Thymus (tissue), 11 donors: Measurements from ENCODE around the gene POP5. TPM values are rescaled to one million over a fixed set of nuclear protein-coding genes. Genes with fewer than 3 reads are reported as not detected.

ENCODE experiments used
- DNase-seq, 9 donors: peaks; one replicate each; pipeline ENCODE4 v3.0.0-alpha.2; 2013; ENCODE audit warnings: low spot score in 9 of 9, low read depth in 6 of 9, missing footprints in 1 of 9
- H3K27ac ChIP-seq, 2 donors: one replicate each; pipeline ENCODE4 v1.5.1; 2013; ENCODE audit warnings: control low read depth in 1 of 2, low read depth in 1 of 2, low read length in 1 of 2, mild to moderate bottlenecking in 1 of 2, moderate library complexity in 1 of 2
- H3K27me3 ChIP-seq, 2 donors: one replicate each; pipeline ENCODE4 v1.5.1; 2013; ENCODE audit warnings: low read length in 1 of 2; ENCODE audit not compliant: control insufficient read depth in 2 of 2, insufficient read depth in 1 of 2
- H3K36me3 ChIP-seq, 2 donors: one replicate each; pipeline ENCODE4 v1.5.1; 2013; ENCODE audit warnings: low read length in 1 of 2, mild to moderate bottlenecking in 1 of 2, moderate library complexity in 1 of 2; ENCODE audit not compliant: control insufficient read depth in 2 of 2, insufficient read depth in 2 of 2
- H3K4me1 ChIP-seq, 2 donors: one replicate each; pipeline ENCODE4 v1.5.1; 2013; ENCODE audit warnings: low read length in 2 of 2; ENCODE audit not compliant: control insufficient read depth in 2 of 2, insufficient read depth in 2 of 2
- H3K4me3 ChIP-seq, 2 donors: one replicate each; pipeline ENCODE4 v1.5.1; 2013; ENCODE audit warnings: low read length in 2 of 2, control low read depth in 1 of 2, mild to moderate bottlenecking in 1 of 2
- H3K9me3 ChIP-seq, 2 donors: one replicate each; pipeline ENCODE4 v1.5.1; 2013; ENCODE audit warnings: low read length in 1 of 2, mild to moderate bottlenecking in 1 of 2; ENCODE audit not compliant: control insufficient read depth in 2 of 2, insufficient read depth in 1 of 2
- WGBS: extraction: QIAGEN DNeasy Blood & Tissue Kit; methylation state at CpG from one replicate; pipeline ENCODE4 v1.1.7; 2013; 5-methylcytosine and 5-hydroxymethylcytosine counted together
- polyA plus RNA-seq: library from polyadenylated mRNA; stranded (reverse); fragments of 200-250 nt; gene quantifications from one replicate; pipeline ENCODE4 v1.2.3, GENCODE V29; 2013
- total RNA-seq: library from RNA; stranded (reverse); fragments of 120-200 nt; gene quantifications from one replicate; pipeline ENCODE4 v1.2.4, GENCODE V29; 2013
- donor health status: healthy.

Gene POP5
- total and polyA plus RNA-seq, 2 donors, result 55.4 to 95.1 TPM

GRCh38 chr12:120554678-120555077, 26.5 kb downstream of the POP5 start:
- no peak for DNase-seq
- Histone ChIP-seq H3K9me3 (no peaks in the 10 kb centered on the region), H3K36me3 (peaks cover 68 to 70% of the 10 kb centered on the region in 2 donors), H3K4me1 (no peaks in the 10 kb centered on the region), H3K27me3 (no peaks in the 10 kb centered on the region), H3K27ac (no peak overlapping the region), H3K4me3 (no peak overlapping the region)
- 100% methylated on average over 1 of the region's 1 CpG for WGBS

DNA sequence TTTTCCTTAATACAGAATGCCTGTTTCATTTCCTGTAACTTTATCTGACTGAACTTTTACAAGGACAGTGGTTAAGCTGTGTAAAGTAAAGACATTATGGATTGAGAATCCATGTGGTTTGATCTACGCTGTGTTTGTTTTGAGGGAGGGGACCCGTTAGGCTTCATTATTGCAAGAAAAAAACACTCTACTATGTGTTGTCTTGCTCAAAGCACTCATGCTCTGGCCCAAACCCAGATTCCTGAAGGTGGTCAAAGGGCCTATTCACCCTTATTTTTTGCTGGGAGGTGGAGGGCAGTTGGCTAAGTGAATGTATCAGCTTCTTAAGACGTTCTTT, 35.2 kb downstream of the POP5 start:
- H3K9me3 ChIP-seq, result no peaks in the 10 kb centered on the region
- DNase-seq, result no peak
- no peaks in the 10 kb centered on the region for H3K4me1 ChIP-seq
- peaks cover 57 to 81% of the 10 kb centered on the region in 2 donors for H3K36me3 ChIP-seq
- H3K27me3 ChIP-seq, result no peaks in the 10 kb centered on the region
- H3K4me3 ChIP-seq, result no peak overlapping the region
- no peak overlapping the region for H3K27ac ChIP-seq
- 95% methylated on average over 3 of the region's 3 CpGs for WGBS

- WGBS, result 97% methylated on average over 3 of the region's 3 CpGs
- no peak overlapping the region for H3K4me3 ChIP-seq
- no peak for DNase-seq
- no peaks in the 10 kb centered on the region for H3K9me3 ChIP-seq
- H3K27me3 ChIP-seq, result no peaks in the 10 kb centered on the region
- no peak overlapping the region for H3K27ac ChIP-seq
- H3K4me1 ChIP-seq, result no peaks in the 10 kb centered on the region
- peaks cover 45 to 76% of the 10 kb centered on the region in 2 donors for H3K36me3 ChIP-seq
Measured at GRCh38 chr12:120544691-120545090, 36.5 kb downstream of the POP5 start.

DNA sequence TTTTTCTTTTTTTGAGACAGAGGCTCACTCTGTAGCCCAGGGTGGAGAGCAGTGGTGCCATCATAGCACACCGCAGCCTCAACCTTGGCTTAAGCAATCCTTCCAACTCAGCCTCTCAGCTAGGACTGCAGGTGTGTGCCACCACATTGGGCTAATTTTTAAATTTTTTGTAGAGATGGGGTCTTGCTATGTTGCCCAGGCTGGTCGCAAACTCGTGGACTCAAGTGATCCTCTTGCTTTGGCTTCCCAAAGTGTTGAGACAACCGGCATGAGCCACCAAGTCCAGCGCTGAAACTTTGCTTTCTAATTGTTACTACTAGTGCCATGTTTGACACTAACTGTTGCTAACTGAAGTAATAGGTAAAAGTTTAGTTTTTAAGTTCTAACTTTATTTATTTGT, 39.0 kb downstream of the POP5 start:
- WGBS, result 98% methylated on average over 5 of the region's 5 CpGs
- H3K36me3 ChIP-seq, result peaks cover 31 to 72% of the 10 kb centered on the region in 2 donors
- H3K9me3 ChIP-seq, result no peaks in the 10 kb centered on the region
- peaks cover 15% of the 10 kb centered on the region in 2 donors for H3K4me1 ChIP-seq
- H3K27me3 ChIP-seq, result no peaks in the 10 kb centered on the region
- H3K4me3 ChIP-seq, result no peak overlapping the region
- H3K27ac ChIP-seq, result no peak overlapping the region
- no peak for DNase-seq

DNA sequence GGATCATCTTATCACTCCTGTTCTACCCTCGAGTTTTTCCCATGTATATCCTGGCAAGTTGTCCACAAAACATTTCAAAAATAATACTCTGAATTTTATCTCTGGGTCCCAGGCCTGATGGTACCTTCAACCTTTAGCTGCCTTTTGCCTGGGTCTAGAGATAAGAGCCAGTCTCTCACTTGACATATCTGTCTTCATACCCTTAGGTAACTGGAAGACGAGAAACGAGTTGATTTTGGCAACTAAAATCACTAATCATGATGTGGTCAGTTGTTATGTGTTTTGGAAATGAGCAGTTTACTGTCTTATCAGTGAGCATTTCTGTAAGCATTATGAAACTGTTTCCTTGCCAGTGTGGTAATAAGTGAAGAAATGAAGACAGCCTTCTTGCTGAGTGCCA, 40.8 kb downstream of the POP5 start:
- WGBS, result 59% methylated on average over 3 of the region's 3 CpGs
- peaks cover 26 to 29% of the 10 kb centered on the region in 2 donors for H3K4me1 ChIP-seq
- H3K36me3 ChIP-seq, result peaks cover 22 to 65% of the 10 kb centered on the region in 2 donors
- no peak overlapping the region for H3K4me3 ChIP-seq
- H3K9me3 ChIP-seq, result no peaks in the 10 kb centered on the region
- DNase-seq, result no peak
- no peak overlapping the region for H3K27ac ChIP-seq
- H3K27me3 ChIP-seq, result no peaks in the 10 kb centered on the region

DNA sequence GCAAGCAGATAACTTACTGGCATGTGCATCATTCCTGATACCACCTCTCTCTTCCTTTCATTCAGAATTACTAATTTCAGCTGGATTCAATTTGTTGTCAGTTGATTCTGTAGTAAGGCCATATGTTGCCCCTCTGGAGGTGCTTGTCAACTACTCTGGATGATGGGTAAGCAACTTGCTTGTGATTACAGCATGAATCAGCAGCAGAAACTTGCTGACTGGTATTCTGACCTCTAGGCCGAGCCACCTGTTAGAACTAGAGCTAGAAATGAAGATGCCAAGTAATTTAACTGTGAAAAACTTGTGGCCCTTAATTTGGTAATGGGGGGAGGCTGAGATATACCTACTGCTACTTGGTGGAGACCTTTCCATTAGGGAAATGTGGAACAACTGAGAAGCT, 41.9 kb downstream of the POP5 start:
- H3K4me1 ChIP-seq, result peaks cover 26 to 33% of the 10 kb centered on the region in 2 donors

GRCh38 chr12:120538281-120539156, 42.7 kb downstream of the POP5 start:
- peaks cover 26 to 35% of the 10 kb centered on the region in 2 donors for H3K4me1 ChIP-seq
- peak overlapping the region in 1 of 2 donors; percentile 30 for H3K27ac ChIP-seq
- H3K36me3 ChIP-seq, result peaks cover 17 to 58% of the 10 kb centered on the region in 2 donors
- H3K9me3 ChIP-seq, result no peaks in the 10 kb centered on the region
- WGBS, result 48% methylated on average over 6 of the region's 6 CpGs
- H3K4me3 ChIP-seq, result peak overlapping the region in 1 of 2 donors; percentile 17
- DNase-seq, result no peak
- no peaks in the 10 kb centered on the region for H3K27me3 ChIP-seq

More for the DNA sequence above, 41.9 kb downstream of the POP5 start:
- 84% methylated on average over 1 of the region's 1 CpG for WGBS
- Histone ChIP-seq H3K27ac (no peak overlapping the region), H3K36me3 (peaks cover 20 to 62% of the 10 kb centered on the region in 2 donors), H3K9me3 (no peaks in the 10 kb centered on the region), H3K4me3 (no peak overlapping the region), H3K27me3 (no peaks in the 10 kb centered on the region)
- DNase-seq, result no peak

GRCh38 chr12:120537856-120538220, 43.4 kb downstream of the POP5 start:
- DNase-seq, result no peak
- peaks cover 17 to 51% of the 10 kb centered on the region in 2 donors for H3K36me3 ChIP-seq
- no peaks in the 10 kb centered on the region for H3K9me3 ChIP-seq
- H3K4me1 ChIP-seq, result peaks cover 26 to 41% of the 10 kb centered on the region in 2 donors
- no peak overlapping the region for H3K27ac ChIP-seq
- WGBS, result 87% methylated on average over 4 of the region's 4 CpGs
- H3K27me3 ChIP-seq, result no peaks in the 10 kb centered on the region
- peak overlapping the region in 1 of 2 donors; percentile 11 for H3K4me3 ChIP-seq

GRCh38 chr12:120536064-120536791, 45.0 kb downstream of the POP5 start:
- DNase-seq, result peak in 2 of 9 donors; percentile 18 to 24
- Histone ChIP-seq H3K27ac (peak overlapping the region in 1 of 2 donors; percentile 25), H3K9me3 (no peaks in the 10 kb centered on the region), H3K27me3 (no peaks in the 10 kb centered on the region), H3K36me3 (peaks cover 11 to 39% of the 10 kb centered on the region in 2 donors), H3K4me3 (peak overlapping the region; percentile 91 to 96), H3K4me1 (peaks cover 26 to 44% of the 10 kb centered on the region in 2 donors)
- 75% methylated on average over 13 of the region's 13 CpGs for WGBS
